ENCODE data around the gene CAMTA2.
"Not testable (repeated sequence)": the region's sequence is repeated elsewhere in the genome, so short reads cannot be mapped to it uniquely, and the experiment has no call there.

Gene CAMTA2

GRCh38 chr17:4926577-4927335, 60.7 kb downstream of the CAMTA2 start:
- not testable (repeated sequence) for DNase-seq

- DNase-seq, result no peak
Observed at GRCh38 chr17:4921320-4921719, 66.2 kb downstream of the CAMTA2 start.

- DNase-seq, result no peak
Observed at GRCh38 chr17:4920351-4921048, 67.0 kb downstream of the CAMTA2 start.

- no peak for DNase-seq
Observed at GRCh38 chr17:4919511-4920047, 67.9 kb downstream of the CAMTA2 start.

All from NCI-H1092 treated with DMSO at 0.1 percent for 48 hours (cell line).